SH-SY5Y (cell line): ENCODE data around the gene HCFC1R1.

ENCODE experiments used
- GATA2 ChIP-seq: IDR thresholded peaks from 2 replicates; pipeline ENCODE4 v1.6.1; 2011; ENCODE audit warnings: mild to moderate bottlenecking, low read depth, low read length
- GATA3 ChIP-seq: IDR thresholded peaks from 2 replicates; pipeline ENCODE4 v1.6.1; 2011; ENCODE audit warnings: low read depth, mild to moderate bottlenecking, low read length, moderate library complexity

Gene HCFC1R1

GRCh38 chr16:2974319-2975056 is 49.3 kb downstream of the HCFC1R1 start:
- TF ChIP-seq GATA3 = no peak
- no peak for TF ChIP-seq GATA2

DNA sequence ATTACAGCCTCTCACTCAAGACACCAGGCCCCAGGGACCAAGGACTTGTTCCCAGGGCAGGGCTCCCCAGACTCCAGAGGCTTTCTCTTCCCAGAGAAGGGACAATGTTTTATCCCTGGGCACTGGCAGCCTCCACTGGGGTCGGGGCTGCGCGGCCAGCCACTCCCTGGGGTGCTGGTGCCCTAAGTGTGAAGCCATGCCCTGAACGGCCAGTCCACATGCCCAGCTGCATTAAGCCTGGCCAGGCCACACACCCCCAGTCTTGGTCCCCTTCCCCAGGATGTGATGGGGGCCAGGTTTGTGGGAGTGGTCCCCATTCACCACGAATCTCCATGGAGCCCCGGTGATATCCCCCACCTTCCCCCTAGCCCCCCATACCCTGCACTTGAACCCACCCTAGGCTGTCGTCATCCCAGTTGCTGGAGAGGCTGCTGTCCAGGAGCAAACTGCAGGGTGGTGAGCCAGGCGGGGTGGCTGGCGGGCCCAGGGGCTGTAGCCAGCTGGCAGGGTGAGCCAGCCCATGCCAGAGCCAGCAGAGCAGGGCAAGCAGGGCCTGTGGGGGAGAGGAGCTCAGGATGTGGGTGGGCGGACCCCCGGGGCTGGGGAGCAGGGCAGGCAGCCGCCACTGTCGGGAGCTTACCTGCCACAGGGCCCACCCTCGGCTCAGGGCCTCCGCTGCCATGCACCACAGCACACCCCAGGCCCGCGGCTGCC is 50.0 kb downstream of the HCFC1R1 start:
- TF ChIP-seq GATA2 = no peak
- TF ChIP-seq GATA3 = no peak

GRCh38 chr16:2973093-2973492 is 50.6 kb downstream of the HCFC1R1 start:
- TF ChIP-seq GATA2 = no peak
- no peak for TF ChIP-seq GATA3
